HUES64 (cell line): ENCODE results near the gene XRCC5.
A peak's percentile ranks its signal among the peaks of the same experiment; 100 is the strongest.

Experiments used
- H3K27ac ChIP-seq: 2 replicates; pipeline ENCODE4 v1.7.0; 2013; ENCODE audit warnings: low read depth, low read length, inconsistent platforms
- H3K27me3 ChIP-seq: 2 replicates; pipeline ENCODE4 v1.6.1; 2013; ENCODE audit warnings: mild to moderate bottlenecking, low read length; ENCODE audit not compliant: insufficient read depth
- H3K36me3 ChIP-seq: 2 replicates; pipeline ENCODE4 v1.6.1; 2013; ENCODE audit warnings: mild to moderate bottlenecking, low read length; ENCODE audit not compliant: insufficient read depth
- H3K4me1 ChIP-seq: 2 replicates; pipeline ENCODE4 v1.6.1; 2013; ENCODE audit warnings: mild to moderate bottlenecking, low read length, moderate library complexity; ENCODE audit not compliant: insufficient read depth
- H3K4me3 ChIP-seq: 2 replicates; pipeline ENCODE4 v1.5.1; 2013; ENCODE audit warnings: mild to moderate bottlenecking, low read length, moderate library complexity
- H3K9ac ChIP-seq: 2 replicates; pipeline ENCODE4 v1.6.1; 2013; ENCODE audit warnings: mild to moderate bottlenecking, low read depth, low read length
- H3K9me3 ChIP-seq: 2 replicates; pipeline ENCODE4 v1.6.1; 2013; ENCODE audit warnings: low read depth, low read length; ENCODE audit not compliant: insufficient read depth
- WGBS: fragments of 150-250, 120-280 bp; methylation state at CpG from one replicate; pipeline ENCODE4 v1.1.7; 2013; ENCODE audit warnings: missing lambda C conversion rate; 5-methylcytosine and 5-hydroxymethylcytosine counted together

Gene XRCC5

GRCh38 chr2:216090369-216090786 is 18.8 kb upstream of the XRCC5 start:
- no peaks in the 10 kb centered on the region for H3K27me3 ChIP-seq
- H3K9ac ChIP-seq: no peak overlapping the region
- no peak overlapping the region for H3K27ac ChIP-seq
- no peaks in the 10 kb centered on the region for H3K4me1 ChIP-seq
- H3K36me3 ChIP-seq: no peaks in the 10 kb centered on the region
- H3K9me3 ChIP-seq: no peaks in the 10 kb centered on the region
- no peak overlapping the region for H3K4me3 ChIP-seq
- WGBS: no CpG with 5 or more reads among the region's 1 CpG

GRCh38 chr2:216092646-216093045 is 16.5 kb upstream of the XRCC5 start:
- Histone ChIP-seq H3K27me3 (no peaks in the 10 kb centered on the region), H3K9me3 (no peaks in the 10 kb centered on the region), H3K4me3 (no peak overlapping the region), H3K27ac (no peak overlapping the region), H3K9ac (no peak overlapping the region), H3K4me1 (no peaks in the 10 kb centered on the region), H3K36me3 (no peaks in the 10 kb centered on the region)
- WGBS: 85% methylated on average over 2 of the region's 2 CpGs

- Histone ChIP-seq H3K9ac (no peak overlapping the region), H3K4me1 (no peaks in the 10 kb centered on the region), H3K36me3 (no peaks in the 10 kb centered on the region), H3K4me3 (no peak overlapping the region), H3K27ac (no peak overlapping the region), H3K27me3 (no peaks in the 10 kb centered on the region), H3K9me3 (no peaks in the 10 kb centered on the region)
- WGBS: 94% methylated on average over 3 of the region's 3 CpGs
Observed at GRCh38 chr2:216094701-216095100, 14.4 kb upstream of the XRCC5 start.

- no peaks in the 10 kb centered on the region for H3K36me3 ChIP-seq
- H3K4me3 ChIP-seq: no peak overlapping the region
- no peak overlapping the region for H3K27ac ChIP-seq
- H3K4me1 ChIP-seq: no peaks in the 10 kb centered on the region; the same call in 1 of the 2 replicates
- no peaks in the 10 kb centered on the region for H3K27me3 ChIP-seq
- 96% methylated on average over 9 of the region's 9 CpGs for whole genome bisulfite sequencing
- H3K9me3 ChIP-seq: no peaks in the 10 kb centered on the region
- no peak overlapping the region for H3K9ac ChIP-seq
Observed at GRCh38 chr2:216098421-216099334, 10.5 kb upstream of the XRCC5 start.

- H3K27ac ChIP-seq: no peak overlapping the region
- no peak overlapping the region for H3K4me3 ChIP-seq
- WGBS: 93% methylated on average over 4 of the region's 4 CpGs
- no peaks in the 10 kb centered on the region for H3K36me3 ChIP-seq
- H3K9me3 ChIP-seq: no peaks in the 10 kb centered on the region
- no peaks in the 10 kb centered on the region for H3K27me3 ChIP-seq
- no peak overlapping the region for H3K9ac ChIP-seq
- no peaks in the 10 kb centered on the region; the same call in 1 of the 2 replicates for H3K4me1 ChIP-seq
Observed at GRCh38 chr2:216101109-216101508, 8.0 kb upstream of the XRCC5 start.

- H3K27ac ChIP-seq: no peak overlapping the region
- no peaks in the 10 kb centered on the region for H3K36me3 ChIP-seq
- WGBS: 85% methylated on average over 1 of the region's 1 CpG
- peaks cover 9% of the 10 kb centered on the region for H3K4me1 ChIP-seq
- no peaks in the 10 kb centered on the region for H3K9me3 ChIP-seq
- H3K9ac ChIP-seq: no peak overlapping the region
- no peaks in the 10 kb centered on the region for H3K27me3 ChIP-seq
- H3K4me3 ChIP-seq: no peak overlapping the region
Observed at GRCh38 chr2:216103213-216103612, 5.9 kb upstream of the XRCC5 start.

GRCh38 chr2:216104691-216105090 is 4.5 kb upstream of the XRCC5 start:
- Histone ChIP-seq H3K27me3 (no peaks in the 10 kb centered on the region), H3K27ac (no peak overlapping the region), H3K9ac (no peak overlapping the region), H3K36me3 (no peaks in the 10 kb centered on the region), H3K9me3 (no peaks in the 10 kb centered on the region), H3K4me1 (peaks cover 15% of the 10 kb centered on the region), H3K4me3 (no peak overlapping the region)
- 60% methylated on average over 3 of the region's 3 CpGs for WGBS

GRCh38 chr2:216107320-216107719 is 1.8 kb upstream of the XRCC5 start:
- H3K9me3 ChIP-seq: no peaks in the 10 kb centered on the region
- H3K4me3 ChIP-seq: peak overlapping the region; percentile 97
- H3K36me3 ChIP-seq: peaks cover 21% of the 10 kb centered on the region
- no peaks in the 10 kb centered on the region for H3K27me3 ChIP-seq
- peak overlapping the region; percentile 91 for H3K9ac ChIP-seq
- H3K27ac ChIP-seq: peak overlapping the region; percentile 82; the same call in 1 of the 2 replicates
- H3K4me1 ChIP-seq: peaks cover 33% of the 10 kb centered on the region
- 84% methylated on average over 8 of the region's 8 CpGs for WGBS

GRCh38 chr2:216107760-216108159 is 1.4 kb upstream of the XRCC5 start:
- Histone ChIP-seq H3K36me3 (peaks cover 25% of the 10 kb centered on the region), H3K27me3 (no peaks in the 10 kb centered on the region), H3K9me3 (no peaks in the 10 kb centered on the region), H3K4me1 (peaks cover 33% of the 10 kb centered on the region), H3K9ac (peak overlapping the region; percentile 91), H3K4me3 (peak overlapping the region; percentile 97), H3K27ac (peak overlapping the region; percentile 82; the same call in 1 of the 2 replicates)
- WGBS: 14% methylated on average over 11 of the region's 13 CpGs

GRCh38 chr2:216108310-216108966 is 710 bp upstream of the XRCC5 start:
- Histone ChIP-seq H3K4me1 (peaks cover 33% of the 10 kb centered on the region), H3K9me3 (no peaks in the 10 kb centered on the region), H3K36me3 (peaks cover 32% of the 10 kb centered on the region), H3K27ac (peak overlapping the region; percentile 82), H3K9ac (peak overlapping the region; percentile 91), H3K27me3 (no peaks in the 10 kb centered on the region), H3K4me3 (peak overlapping the region; percentile 97)
- 30% methylated on average over 5 of the region's 6 CpGs for WGBS

GRCh38 chr2:216109962-216110614 is 940 bp downstream of the XRCC5 start:
- peak overlapping the region; percentile 90 for H3K27ac ChIP-seq
- peaks cover 43% of the 10 kb centered on the region for H3K4me1 ChIP-seq
- H3K9me3 ChIP-seq: no peaks in the 10 kb centered on the region
- no peaks in the 10 kb centered on the region for H3K27me3 ChIP-seq
- peak overlapping the region; percentile 93 for H3K9ac ChIP-seq
- peaks cover 45% of the 10 kb centered on the region for H3K36me3 ChIP-seq
- H3K4me3 ChIP-seq: peak overlapping the region; percentile 97
- 15% methylated on average over 10 of the region's 10 CpGs for WGBS
